Measurements from ENCODE around the gene GPR65.

GRCh38 chr14:88003425-88003824 is 1.5 kb upstream of the GPR65 start:
- no peak for TF ChIP-seq EZH2 (IDR thresholded peaks at IDR 0.05; ENCODE audit: insufficient read depth, low read length)
- TF ChIP-seq CTCF (IDR thresholded peaks at IDR 0.05; ENCODE audit: insufficient read depth, low read depth, low read length) = no peak
